NK-92 treated with Interleukin-12 subunit alpha and Interleukin-12 subunit beta, amount 100 ng/mL, for 24 hours (cell line): Measurements from ENCODE around the gene PDIA4.
"Not testable (repeated sequence)": the region's sequence is repeated elsewhere in the genome, so short reads cannot be mapped to it uniquely, and the experiment has no call there.

Source experiments
- DNase-seq: peaks from one replicate; lab custom pipeline; 2025; lab: John Stamatoyannopoulos, UW

PDIA4 gene, protein sequence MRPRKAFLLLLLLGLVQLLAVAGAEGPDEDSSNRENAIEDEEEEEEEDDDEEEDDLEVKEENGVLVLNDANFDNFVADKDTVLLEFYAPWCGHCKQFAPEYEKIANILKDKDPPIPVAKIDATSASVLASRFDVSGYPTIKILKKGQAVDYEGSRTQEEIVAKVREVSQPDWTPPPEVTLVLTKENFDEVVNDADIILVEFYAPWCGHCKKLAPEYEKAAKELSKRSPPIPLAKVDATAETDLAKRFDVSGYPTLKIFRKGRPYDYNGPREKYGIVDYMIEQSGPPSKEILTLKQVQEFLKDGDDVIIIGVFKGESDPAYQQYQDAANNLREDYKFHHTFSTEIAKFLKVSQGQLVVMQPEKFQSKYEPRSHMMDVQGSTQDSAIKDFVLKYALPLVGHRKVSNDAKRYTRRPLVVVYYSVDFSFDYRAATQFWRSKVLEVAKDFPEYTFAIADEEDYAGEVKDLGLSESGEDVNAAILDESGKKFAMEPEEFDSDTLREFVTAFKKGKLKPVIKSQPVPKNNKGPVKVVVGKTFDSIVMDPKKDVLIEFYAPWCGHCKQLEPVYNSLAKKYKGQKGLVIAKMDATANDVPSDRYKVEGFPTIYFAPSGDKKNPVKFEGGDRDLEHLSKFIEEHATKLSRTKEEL

DNA sequence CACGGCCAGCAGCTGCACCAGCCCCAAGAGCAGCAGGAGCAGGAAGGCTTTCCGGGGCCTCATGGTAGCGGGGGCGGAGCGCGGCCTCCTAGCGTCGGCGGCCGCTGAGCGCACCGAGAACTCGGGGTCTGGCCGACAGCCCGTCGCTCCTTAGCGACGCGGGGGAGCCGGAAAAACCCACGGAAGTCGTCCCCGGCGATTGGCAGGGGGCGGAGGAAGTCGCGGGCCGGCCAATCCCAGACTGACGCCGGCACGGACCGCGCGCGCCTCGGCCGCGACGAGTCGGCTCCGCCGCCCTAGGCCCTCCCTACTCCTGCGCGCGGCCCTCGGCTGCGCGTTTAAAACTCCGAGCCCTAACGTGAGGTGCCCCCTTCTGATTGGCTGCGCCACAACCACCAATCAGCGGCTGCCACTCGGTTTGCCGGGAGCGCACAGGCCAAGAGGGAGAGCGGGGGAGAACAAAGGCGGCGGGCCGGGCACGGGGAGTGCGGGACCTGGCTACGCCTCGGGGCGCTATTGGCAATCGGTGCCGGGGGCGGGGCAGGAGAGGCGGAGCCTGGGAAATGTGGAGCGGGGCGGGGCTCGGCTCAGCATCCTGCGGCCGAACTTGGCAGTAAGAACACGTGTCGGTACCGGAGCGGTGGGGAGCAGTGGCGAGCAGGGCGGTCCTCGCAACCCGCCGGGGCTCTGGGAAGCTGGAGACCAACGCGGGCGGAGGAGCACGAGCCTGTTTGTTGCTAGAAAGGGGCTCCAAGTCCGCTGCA, at the start of gene PDIA4:
TSS of gene PDIA4 (minus strand) at position 160 of the 764 bp plus-strand sequence. CDS start at position 63, 97 bp downstream.
- DNase-seq = peak; percentile 100

DNA sequence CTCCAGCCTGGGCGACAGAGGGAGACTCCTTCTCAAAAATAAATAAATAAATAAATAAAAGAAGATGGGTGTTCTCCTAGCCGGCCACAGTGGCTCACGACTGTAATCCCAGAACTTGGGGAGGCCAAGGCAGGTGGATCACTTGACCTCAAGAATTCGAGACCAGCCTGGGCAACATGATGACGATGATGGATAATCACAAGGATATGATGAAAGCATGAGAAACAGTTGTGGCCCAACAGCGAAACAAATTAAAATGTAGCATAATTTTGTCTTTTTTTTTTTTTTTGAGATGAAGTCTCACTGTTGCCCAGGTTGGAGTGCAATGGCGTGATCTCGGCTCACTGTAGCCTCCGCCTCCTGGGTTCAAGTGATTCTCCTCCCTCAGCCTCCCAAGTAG, 49.3 kb upstream of the PDIA4 start:
- no peak for DNase-seq

DNA sequence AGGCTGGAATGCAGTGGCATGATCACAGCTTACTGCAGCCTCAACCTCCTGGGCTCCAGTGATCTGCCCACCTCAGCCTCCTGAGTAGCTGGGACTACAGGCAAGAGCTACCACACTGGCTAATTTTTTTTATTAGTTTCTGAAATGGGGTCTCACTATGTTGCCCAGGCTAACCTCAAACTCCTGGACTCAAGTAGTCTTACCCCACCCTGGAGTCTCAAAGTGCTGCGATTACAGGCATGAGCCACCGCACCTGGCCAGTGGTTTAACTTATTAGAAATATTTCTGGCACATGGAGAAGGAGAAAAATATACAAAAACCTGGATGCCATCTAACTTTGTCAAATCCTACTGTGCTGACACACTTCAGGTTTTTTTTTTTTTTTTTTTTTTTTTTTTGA, 47.0 kb upstream of the PDIA4 start:
- DNase-seq = no peak

DNA sequence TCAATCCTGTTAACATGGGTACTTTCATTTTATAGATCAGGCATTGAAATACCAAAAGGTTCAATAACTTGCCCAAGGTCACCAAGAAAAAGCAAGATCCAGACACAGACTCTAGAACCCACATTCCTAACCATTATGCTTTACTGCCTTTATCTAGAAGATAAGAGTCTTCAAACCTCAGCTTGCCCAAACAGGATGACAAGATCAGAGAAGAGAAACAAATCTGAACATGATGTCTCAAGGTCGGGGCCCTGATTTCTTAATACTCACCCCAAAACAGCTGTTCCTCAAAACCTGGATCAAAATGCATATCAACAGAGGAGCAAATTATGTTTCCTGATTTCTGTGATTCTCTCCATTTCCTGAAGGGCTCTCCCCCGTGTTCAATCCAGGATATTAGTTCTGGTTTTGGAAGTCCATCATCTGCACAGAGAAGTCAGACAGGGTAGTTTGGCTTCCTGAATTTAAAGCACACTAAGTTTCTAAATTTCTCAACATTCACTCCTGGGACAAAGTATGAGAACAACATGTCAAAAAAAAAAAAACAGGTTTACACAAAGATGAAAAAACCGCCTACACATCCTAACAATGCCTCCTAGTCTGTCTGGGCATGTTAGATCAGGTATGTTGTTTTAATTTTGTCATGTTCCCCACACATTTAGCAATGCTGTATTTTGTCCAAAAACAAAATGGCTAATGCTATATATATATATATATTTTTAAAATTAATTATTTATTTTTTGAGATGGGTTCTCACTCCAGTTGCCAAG, 46.0 kb upstream of the PDIA4 start:
- DNase-seq = no peak

DNA sequence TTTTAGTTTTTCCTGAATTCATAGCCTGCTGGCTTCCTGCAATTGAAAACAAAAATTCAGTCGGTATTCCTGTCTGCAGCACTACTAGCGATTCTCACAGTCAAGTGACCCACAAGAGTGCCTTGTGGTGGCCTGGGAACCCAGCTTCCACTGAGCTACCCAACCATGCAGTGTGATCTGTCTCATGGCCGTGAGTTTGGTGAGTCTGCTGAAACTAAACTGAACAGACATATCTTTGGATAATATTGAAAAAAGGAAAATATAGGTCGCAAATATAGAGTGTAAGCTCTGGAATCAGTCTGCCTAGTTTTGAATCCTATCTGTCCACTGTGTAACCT, 44.1 kb upstream of the PDIA4 start:
- DNase-seq = no peak

DNA sequence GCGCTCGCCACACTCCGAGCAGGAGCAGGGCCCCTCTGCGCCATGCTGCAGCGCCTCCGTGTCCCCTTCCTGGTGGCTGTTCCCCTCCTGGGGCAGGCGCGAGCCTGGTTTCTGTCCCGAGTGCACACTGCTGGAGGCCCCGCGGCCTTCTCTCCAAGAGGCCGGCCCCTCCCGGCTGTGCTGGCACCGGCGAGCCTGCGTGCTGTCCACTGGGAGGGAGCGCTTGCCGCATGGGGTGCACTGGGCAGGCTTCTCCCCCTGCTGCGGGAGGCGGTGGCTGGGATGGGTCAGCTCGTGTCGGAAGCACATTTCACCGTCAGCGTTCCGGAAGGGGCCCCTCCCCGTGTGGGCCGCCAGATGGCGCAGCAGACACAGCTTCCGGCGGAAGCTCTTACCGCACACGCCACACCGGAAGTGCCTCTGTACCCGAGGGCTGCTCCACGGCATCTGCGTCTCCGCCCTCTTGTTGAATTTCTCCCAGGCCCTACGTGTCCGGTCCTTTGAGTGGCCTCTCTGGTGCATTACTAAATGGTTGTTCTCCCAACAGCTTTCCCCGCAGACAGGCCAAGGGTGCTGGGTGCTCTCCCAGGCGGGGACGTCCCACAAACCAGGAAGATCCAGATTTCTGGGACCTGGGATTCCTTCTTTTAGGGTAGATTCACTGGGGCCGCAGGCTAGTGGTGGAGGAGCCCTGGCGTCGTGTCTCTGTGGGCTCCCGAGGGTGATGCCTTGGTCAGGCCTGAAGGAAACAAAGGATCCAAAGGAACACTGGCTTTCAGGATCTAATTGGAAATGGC, 43.5 kb upstream of the PDIA4 start:
- no peak for DNase-seq

DNA sequence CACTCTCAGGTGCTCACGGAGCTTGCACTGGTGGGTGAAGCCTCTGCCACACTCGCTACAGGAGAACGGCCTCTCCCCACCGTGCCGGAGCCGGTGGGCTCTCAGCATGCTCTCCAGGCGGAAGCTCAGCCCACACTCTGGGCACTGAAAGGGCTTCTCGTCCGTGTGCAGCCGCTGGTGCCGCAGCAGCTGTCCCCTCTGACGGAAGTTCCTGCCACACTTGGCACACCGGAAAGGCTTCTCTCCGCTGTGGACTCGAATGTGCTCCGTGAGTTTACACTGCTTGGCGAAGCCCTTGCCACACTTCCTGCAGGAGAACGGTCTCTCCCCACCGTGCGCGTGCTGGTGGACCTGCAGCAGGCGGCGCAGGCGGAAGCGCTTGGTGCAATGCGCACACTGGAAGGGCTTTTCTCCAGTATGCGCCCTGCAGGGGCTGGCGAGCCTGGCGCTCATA, 42.9 kb upstream of the PDIA4 start:
- DNase-seq = no peak

DNA sequence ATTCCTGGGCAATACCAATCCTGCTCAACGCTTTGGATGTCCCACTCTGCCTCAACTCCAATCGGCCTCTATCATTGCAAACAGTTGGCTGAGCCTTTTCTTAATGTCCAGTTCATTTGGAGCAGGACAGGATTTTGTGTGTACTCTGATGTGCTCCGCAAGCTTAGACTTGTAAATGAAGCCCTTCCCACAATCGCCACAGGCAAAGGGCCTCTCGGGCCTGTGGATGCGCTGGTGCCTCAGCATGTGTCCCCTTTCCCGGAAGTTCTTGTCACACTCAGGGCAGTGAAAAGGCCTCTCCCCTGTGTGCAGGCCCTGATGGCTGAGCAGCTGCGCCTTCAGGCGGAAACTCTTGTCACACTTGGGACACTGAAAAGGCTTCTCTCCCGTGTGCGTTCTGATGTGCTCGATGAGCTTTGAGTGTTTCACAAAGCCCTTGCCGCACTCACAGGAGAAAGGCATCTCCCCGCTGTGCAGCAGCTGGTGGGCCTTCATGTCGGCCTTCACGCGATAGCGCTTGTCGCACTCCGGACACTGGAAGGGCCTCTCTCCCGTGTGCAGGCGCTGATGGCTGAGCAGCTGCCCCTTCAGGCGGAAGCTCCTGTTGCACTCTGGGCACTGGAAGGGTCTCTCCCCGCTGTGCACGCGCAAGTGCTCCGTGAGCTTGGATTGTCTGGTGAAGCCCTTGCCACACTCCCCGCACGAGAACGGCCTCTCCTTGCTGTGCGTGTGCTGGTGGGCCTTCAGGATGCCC, 42.2 kb upstream of the PDIA4 start:
- no peak for DNase-seq

DNA sequence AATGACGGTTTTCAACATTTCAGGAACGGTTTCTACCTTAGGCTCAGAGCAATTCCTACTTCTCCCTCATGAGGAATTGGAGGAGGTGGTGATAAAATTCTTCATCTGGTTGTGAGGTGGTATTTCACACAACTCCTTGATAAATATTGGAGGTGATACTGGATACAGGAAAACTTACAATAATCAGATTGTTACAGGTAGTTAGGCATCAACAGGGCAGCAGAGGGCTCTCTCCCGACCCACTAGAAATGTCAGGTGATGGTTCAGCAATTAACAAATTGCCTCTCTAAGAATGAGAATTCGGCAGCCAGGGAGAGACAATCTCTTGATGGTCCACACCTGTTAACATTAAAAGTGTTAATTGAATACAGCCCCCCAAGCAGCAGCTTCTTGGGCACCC, 39.6 kb upstream of the PDIA4 start:
- DNase-seq = no peak

DNA sequence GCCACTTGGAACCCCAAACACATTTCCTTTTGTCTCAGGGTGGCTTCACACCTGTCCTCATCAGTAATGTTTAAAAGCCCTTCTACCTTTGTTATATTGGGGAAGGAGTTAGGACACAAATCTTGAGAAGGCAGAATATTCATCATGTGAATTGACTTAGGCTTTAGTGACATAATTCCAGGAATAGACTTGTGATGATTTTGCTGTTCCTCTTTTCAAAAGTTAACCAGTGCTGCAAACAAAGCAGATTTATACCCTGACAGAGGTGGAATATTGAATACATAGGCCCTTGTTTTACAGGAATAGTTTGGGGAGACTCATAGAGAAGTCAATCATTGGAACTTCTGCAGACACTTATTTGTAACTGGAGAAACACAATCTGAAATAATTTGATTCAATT, 35.2 kb upstream of the PDIA4 start:
- no peak for DNase-seq

DNA sequence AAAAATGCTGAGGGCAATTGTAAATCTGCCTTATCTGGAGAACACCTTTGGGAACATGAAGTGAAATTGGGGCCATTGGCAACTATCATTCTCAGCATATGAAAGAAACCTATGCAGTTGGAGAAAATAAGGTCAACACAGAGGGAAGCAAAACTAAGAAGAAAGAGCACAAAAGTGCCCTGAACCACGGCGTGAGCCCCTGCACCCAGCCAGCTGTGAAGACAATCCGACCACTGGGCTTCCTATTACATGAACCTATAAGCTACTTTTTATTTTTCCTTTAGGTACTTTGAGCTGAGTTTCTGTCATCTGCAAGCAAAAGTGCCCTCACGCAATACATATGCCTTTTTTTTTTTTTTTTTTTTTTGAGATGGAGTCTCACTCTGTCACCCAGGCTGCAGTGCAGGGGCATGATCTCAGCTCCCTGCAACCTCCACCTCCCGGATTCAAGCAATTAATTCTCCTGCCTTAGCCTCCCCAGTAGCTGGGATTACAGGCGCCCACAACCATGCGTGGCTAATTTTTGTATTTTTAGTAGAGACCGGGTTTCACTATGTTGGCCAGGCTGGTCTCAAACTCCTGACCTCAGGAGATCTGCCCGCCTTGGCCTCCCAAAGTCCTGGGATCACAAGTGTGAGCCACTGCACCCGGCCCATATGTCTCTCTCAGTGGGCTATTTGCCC, 34.1 kb upstream of the PDIA4 start:
- DNase-seq = not testable (repeated sequence)

DNA sequence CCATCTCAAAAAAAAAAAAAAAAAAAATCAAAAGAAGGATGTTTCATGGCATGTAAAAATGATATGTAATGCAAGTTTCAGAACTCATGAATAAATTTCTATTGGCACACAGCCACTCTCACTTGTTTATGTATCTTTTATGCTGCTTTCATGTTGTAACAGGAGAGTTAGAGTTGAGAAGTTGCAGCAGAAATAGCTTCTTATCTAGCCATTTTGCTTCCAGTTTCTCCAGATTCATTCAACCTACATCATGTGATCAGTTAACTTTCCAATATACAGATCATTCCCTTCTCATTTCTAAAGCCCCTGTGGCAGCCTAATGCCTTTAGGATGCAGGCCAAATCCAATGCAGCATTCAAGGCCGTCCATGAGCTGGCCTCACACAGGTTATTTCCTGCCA, 31.9 kb upstream of the PDIA4 start:
- no peak for DNase-seq

DNA sequence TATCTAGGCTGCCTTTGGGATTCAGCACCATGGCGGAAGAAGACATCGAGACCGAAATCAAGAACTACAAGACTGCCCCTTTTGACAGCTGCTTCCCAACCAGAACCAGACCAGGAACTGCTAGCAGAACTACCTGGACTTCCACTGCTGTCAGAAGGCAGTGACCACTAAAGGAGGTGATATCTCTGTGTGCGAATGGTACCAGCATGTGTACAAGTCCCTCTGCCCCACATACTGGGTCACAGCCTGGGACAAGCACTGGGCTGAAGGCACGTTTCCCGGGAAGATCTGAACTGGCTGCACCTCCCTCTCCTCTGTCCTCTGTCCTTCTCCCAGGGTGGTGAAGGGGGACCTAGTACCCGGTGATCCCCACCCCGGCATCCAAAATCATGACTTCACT, 25.6 kb upstream of the PDIA4 start:
- no peak for DNase-seq

DNA sequence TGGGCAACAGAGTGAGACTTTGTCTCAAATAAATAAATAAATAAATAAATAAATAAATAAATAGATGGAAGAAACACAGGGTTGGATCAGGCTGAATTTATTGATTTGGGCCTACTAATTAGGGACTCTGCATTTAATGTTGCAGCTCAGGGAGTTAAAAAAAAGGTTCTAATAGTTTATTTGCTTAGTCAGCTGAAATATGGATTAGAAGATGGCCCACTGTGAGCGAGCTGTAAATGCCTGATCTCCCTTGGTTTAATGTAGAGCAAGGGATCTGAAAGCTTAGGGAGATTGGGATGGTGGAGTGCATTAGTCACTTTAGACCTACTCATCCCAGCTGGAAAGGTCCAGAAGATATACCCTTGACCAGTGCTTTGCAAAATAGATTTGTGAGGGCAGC, 25.1 kb upstream of the PDIA4 start:
- DNase-seq = no peak

DNA sequence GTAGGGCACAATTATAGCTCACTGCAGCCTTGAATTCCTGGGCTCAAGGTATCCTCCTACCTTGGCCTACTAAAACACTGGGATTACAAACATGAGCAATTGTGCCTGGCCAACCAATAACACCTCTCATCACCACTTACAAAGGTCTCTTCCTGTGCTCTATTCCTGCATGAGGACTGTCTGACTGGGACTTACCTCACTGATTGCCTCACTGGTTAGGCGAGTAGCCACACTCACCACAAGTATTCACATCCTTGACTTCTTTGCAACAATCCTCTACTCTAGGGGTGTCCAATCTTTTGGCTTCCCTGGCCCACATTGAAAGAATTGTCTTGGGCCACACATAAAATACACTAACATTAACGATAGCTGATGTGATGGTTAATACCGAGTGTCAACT, 22.6 kb upstream of the PDIA4 start:
- DNase-seq = no peak

DNA sequence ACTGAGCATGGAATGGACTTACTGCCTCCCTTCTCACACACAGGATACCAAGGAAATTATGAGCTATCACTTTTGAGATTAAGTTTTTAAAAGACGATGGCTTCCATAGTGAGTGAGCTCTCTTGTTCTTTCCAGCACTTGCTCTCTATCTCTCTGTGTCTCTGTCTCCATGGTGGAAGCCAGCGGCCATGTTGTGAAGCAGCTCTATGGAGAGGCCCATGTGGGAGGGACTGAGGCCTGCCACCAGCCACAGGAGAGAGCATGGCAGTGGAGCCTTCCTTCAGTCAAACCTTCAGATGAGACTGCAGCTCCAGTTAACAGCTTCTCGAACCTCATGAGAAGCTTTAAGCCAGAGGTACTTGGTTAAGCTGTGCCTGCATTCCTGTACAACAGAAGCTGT, 20.5 kb upstream of the PDIA4 start:
- DNase-seq = no peak

DNA sequence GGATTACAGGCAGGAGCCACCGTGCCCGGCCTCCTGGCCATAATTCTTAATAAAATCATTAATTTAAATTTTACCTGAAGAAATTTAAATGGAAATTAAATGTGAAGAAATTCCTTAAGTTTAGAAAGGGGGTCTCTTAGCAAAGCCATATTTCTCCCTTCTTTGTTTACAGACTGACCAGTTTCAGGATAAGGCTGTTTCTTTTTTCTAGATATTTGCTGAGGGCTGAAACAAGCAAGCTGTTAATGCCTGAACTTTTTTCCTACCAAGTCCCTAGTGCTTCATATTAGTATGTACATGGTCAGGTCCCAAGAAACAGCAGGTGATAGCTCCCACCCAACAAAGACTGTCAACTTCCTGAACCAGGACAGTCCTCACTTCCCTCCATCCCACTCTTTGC, 18.1 kb upstream of the PDIA4 start:
- DNase-seq = no peak

DNA sequence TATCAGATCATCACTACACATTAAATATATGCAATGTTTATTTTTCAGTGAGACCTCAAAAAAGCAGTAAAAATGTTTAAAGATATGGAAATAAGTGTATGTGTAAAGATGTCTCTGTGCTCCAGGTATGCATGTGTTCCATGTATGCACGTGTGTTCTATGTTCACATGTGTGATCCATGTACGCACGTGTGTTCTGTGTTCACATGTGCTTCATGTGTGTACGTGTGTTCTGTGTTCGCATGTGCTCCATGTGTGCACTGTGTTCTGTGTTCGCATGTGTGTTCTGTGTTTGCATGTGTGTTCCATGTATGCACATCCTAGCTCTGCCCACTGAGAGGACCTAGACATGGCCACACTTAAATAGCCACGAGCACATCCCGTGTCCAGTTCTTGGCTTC, 15.6 kb upstream of the PDIA4 start:
- DNase-seq = no peak

DNA sequence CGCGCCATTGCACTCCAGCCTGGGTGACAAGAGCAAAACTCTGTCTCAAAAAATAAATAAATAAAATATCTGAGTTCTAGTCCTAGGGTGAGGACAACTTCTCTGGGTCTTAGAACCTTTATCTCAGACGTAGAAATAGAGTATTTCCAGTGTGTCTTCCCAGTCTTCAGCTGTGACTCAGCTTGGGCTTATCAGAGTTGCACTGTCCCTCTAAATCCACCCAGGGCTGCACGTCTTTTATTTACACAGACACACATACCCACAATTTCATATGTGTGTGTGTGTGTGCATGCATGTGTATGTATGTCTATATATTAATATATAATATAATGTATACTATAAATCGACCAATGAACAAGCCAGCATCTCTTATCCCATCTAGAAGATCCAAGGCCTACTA, 13.0 kb upstream of the PDIA4 start:
- no peak for DNase-seq

DNA sequence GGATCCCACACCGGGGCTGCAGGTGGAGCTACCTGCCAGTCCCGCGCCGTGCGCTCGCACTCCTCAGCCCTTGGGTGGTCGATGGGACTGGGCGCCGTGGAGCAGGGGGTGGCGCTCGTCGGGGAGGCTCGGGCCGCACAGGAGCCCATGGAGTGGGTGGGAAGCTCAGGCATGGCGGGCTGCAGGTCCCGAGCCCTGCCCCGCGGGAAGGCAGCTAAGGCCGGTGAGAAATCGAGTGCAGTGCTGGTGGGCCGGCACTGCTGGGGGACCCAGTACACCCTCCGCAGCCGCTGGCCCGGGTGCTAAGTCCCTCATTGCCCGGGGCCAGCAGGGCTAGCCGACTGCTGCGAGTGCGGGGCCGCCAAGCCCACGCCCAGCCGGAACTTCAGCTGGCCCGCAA, 10.3 kb upstream of the PDIA4 start:
- not testable (repeated sequence) for DNase-seq
